GM12865 (cell line): Measurements from ENCODE around the gene MAPK1IP1L.
"Not testable (repeated sequence)": the region's sequence is repeated elsewhere in the genome, so short reads cannot be mapped to it uniquely, and the experiment has no call there.

Source experiments
- DNase-seq: peaks from one replicate; pipeline ENCODE4 v3.0.0; 2010; ENCODE audit warnings: low read depth
- H3K4me3 ChIP-seq: 2 replicates; pipeline ENCODE4 v1.5.1; 2011; ENCODE audit warnings: mild to moderate bottlenecking, low read depth, low read length, control low read depth
- TF ChIP-seq, protein P1 (sequence below): IDR thresholded peaks from 2 replicates; pipeline ENCODE4 v1.5.1; 2011; ENCODE audit warnings: low read length, control low read depth, low read depth, inconsistent platforms; ENCODE audit not compliant: insufficient read depth; ENCODE audit errors: missing control alignments

MAPK1IP1L gene

DNA sequence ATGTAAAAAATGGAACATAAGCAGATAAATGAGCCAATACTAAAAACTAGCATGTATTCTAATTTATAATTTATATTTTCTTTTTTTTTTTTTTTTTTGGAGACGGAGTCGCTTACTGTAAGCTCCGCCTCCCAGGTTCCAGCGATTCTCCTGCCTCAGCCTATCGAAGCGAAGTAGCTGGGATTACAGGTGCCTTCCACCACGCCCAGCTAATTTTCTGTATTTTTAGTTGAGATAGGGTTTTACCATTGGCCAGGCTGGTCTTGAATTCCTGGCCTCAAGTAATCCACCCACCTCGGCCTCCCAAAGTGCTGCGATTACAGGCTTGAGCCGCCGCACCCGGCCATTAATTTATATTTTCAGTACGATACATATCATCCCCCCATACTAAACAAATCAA, 2.7 kb downstream of the MAPK1IP1L start:
- H3K4me3 ChIP-seq, result no peak overlapping the region
- TF ChIP-seq, protein P1, sequence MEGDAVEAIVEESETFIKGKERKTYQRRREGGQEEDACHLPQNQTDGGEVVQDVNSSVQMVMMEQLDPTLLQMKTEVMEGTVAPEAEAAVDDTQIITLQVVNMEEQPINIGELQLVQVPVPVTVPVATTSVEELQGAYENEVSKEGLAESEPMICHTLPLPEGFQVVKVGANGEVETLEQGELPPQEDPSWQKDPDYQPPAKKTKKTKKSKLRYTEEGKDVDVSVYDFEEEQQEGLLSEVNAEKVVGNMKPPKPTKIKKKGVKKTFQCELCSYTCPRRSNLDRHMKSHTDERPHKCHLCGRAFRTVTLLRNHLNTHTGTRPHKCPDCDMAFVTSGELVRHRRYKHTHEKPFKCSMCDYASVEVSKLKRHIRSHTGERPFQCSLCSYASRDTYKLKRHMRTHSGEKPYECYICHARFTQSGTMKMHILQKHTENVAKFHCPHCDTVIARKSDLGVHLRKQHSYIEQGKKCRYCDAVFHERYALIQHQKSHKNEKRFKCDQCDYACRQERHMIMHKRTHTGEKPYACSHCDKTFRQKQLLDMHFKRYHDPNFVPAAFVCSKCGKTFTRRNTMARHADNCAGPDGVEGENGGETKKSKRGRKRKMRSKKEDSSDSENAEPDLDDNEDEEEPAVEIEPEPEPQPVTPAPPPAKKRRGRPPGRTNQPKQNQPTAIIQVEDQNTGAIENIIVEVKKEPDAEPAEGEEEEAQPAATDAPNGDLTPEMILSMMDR, result no peak
- DNase-seq, result no peak

DNA sequence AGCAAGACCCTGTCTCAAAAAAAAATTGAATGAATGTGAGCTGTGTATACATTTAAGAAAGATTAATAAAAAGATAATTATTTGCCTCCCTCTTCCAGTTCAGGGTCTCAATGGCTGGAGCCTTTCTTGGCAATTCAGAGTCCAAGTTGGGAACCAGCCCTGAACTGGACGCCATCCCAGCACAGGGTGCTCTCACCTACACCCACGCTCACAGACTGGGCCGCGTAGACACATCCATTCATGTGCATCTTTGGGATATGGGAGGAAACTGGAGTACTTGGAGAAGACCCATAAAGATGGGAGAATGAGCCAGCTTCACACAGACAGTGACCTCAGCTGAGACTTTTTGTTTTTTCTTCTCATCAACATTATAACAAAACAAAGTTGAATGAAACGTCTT, 6.5 kb downstream of the MAPK1IP1L start:
- no peak for DNase-seq
- TF ChIP-seq, protein P1, result no peak
- no peak overlapping the region for H3K4me3 ChIP-seq

DNA sequence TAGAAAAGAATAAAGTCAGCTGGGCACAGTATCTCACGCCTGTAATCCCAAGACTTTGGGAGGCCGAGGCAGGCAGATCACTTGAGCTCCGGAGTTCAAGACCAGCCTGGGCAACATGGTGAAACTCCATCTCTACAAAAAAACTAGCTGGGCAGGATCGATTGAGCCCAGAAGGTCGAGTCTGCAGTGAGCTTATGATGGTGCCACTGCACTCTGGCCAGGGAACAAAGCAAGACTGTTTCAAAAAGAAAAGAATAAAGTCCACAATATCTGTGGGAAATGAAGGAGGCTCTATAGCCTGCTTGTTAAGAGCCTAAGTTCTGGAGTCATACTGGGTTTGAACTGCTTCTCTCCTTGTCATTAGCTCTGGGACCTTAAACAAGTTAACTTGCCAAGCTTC, 7.9 kb downstream of the MAPK1IP1L start:
- TF ChIP-seq, protein P1, result no peak
- DNase-seq, result no peak
- H3K4me3 ChIP-seq, result no peak overlapping the region

DNA sequence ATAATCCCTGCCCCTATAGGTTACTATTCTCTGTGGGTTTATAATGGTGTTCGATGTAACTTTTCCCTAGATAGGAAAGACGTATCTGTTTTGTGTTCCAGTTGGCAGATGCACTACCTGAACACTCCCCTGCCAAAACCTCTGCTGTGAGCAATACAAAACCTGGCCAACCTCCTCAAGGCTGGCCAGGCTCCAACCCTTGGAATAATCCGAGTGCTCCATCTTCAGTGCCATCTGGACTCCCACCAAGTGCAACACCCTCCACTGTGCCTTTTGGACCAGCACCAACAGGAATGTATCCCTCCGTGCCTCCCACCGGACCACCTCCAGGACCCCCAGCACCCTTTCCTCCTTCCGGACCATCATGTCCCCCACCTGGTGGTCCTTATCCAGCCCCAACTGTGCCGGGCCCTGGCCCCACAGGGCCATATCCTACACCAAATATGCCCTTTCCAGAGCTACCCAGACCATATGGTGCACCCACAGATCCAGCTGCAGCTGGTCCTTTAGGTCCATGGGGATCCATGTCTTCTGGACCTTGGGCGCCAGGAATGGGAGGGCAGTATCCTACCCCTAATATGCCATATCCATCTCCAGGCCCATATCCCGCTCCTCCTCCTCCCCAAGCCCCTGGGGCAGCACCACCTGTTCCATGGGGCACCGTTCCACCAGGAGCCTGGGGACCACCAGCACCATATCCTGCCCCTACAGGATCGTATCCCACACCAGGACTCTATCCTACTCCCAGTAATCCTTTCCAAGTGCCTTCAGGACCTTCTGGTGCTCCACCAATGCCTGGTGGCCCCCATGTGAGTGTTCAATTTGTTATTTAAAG, 11.3 kb downstream of the MAPK1IP1L start:
- DNase-seq, result no peak
- TF ChIP-seq, protein P1, result no peak
- H3K4me3 ChIP-seq, result no peak overlapping the region

DNA sequence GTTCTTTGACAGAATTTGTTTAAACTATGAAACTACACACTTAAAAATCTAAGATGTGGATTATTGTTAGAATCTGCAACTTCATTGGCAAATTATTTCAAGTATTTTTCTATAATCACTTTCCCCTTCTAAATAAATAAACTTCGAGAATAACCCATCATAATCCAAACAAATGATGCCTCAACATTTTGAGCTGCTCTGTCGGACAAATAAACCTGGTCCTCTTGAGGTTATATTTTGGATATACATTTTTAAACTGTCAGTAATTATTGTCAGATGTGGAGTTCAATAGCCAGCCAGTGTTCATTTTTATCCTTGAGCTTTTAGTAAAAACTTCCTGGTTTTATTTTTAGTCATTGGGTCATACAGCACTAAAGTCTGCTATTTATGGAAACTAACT, 13.4 kb downstream of the MAPK1IP1L start:
- not testable (repeated sequence) for DNase-seq, H3K4me3 ChIP-seq

DNA sequence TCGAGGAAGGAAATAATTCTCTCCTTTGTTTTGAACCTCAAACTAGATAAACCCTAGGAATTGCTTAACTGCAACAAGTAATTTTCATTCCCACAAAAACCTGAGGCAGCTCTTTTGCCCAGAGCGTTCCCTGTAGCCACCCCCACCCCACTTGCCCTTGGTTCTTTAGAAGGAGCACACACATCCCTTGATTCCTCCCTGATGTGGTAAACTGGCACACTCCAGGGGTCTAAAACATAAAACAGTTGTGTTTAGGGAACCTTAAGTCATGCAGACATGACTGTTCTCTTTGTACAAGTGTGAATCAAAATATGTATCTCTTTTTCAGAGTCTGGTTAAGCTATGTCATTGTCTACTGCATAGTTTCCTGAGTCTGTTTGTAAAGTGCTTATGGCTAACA, 14.0 kb downstream of the MAPK1IP1L start:
- TF ChIP-seq, protein P1, result no peak
- DNase-seq, result no peak
- no peak overlapping the region for H3K4me3 ChIP-seq

DNA sequence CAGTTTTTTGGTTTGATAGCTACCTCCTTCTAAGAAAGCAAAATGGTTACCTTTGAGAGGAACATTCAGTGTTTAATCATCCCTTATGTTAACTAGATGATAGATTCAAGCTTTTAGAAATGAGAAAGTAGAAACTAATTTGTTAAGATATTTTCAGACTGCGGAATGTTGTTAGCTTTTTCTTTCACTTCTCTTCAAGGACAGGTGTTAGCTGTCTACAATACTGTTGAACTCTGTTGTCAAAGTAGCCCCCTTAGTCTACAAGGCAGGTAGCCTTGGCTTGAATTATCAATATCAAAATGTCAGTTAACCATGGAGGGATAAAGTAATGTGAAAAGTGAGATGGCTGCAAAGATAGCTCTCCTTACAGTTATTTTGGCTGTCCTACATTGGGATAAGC, 14.8 kb downstream of the MAPK1IP1L start:
- TF ChIP-seq, protein P1, result no peak
- no peak for DNase-seq

More for the DNA sequence above, 14.8 kb downstream of the MAPK1IP1L start:
- no peak overlapping the region for H3K4me3 ChIP-seq
